SK-N-SH (cell line): ENCODE results near the gene MSANTD7. TPM values are rescaled to one million over a fixed set of nuclear protein-coding genes. Genes with fewer than 3 reads are reported as not detected.

ENCODE experiments used
- CTCF ChIA-PET: fragments of 300-600, 350-600 bp; formaldehyde crosslinking; extraction: SDS; loops from one replicate; lab custom pipeline; 2021; lab: Yijun Ruan, JAX
- POLR2A ChIA-PET: fragments of 350-600 bp; sonication (Branson Sonifier 250); formaldehyde crosslinking; extraction: SDS; loops from one replicate; lab custom pipeline; 2020; ENCODE audit warnings: antibody characterized with exemption, inconsistent platforms; lab: Yijun Ruan, JAX
- DNase-seq: peaks from one replicate; pipeline ENCODE4 v3.0.0; 2012
- H2AFZ ChIP-seq: fragments of 200-600 bp; sonication (generic); 2 replicates; pipeline ENCODE4 v1.8.1; 2016; ENCODE audit warnings: antibody characterized with exemption, mild to moderate bottlenecking, low read depth
- H3F3A ChIP-seq: fragments of 200-600 bp; sonication (generic); replicated peaks from 2 replicates; pipeline ENCODE3; 2016; ENCODE audit warnings: antibody characterized with exemption, mild to moderate bottlenecking; ENCODE audit not compliant: insufficient read depth
- H3K27ac ChIP-seq, 2 experiments: fragments of 200-500 bp in 1 of 2; fragments of 200-600 bp in 1 of 2; sonication (Bioruptor generic) in 1 of 2; sonication (generic), shearing (Covaris generic) in 1 of 2; 2 replicates each; pipeline versions ENCODE4 v1.5.1 to v1.6.1; 2014 to 2016; ENCODE audit warnings: low read depth in 2 of 2, inconsistent platforms in 1 of 2, low read length in 1 of 2, mild to moderate bottlenecking in 1 of 2, mixed read lengths in 1 of 2
- H3K27me3 ChIP-seq: fragments of 200-600 bp; sonication (generic), shearing (Covaris generic); 2 replicates; pipeline ENCODE4 v1.6.1; 2016; ENCODE audit warnings: mixed run types; ENCODE audit not compliant: insufficient read depth
- H3K36me3 ChIP-seq, 2 experiments: fragments of 200-500 bp in 1 of 2; fragments of 200-600 bp in 1 of 2; sonication (Bioruptor generic) in 1 of 2; sonication (generic) in 1 of 2; replicated peaks in 1 of 2; 2 replicates each; pipeline versions ENCODE3 to v1.5.1; 2014 to 2016; ENCODE audit warnings: low read length in 1 of 2, mild to moderate bottlenecking in 1 of 2; ENCODE audit not compliant: insufficient read depth in 2 of 2, control insufficient read depth in 1 of 2
- H3K4me1 ChIP-seq, 2 experiments: fragments of 200-500 bp in 1 of 2; fragments of 200-600 bp in 1 of 2; sonication (Bioruptor generic) in 1 of 2; sonication (generic), shearing (Covaris generic) in 1 of 2; 2 replicates each; pipeline versions ENCODE4 v1.5.1 to v1.6.1; 2014 to 2016; ENCODE audit warnings: low read depth in 1 of 2, low read length in 1 of 2, mixed run types in 1 of 2; ENCODE audit not compliant: insufficient read depth in 2 of 2, control insufficient read depth in 1 of 2
- H3K4me2 ChIP-seq: fragments of 200-600 bp; sonication (generic), shearing (Covaris generic); 2 replicates; pipeline ENCODE4 v1.6.1; 2017; ENCODE audit warnings: mixed run types
- H3K4me3 ChIP-seq, 2 experiments: fragments of 200-500 bp in 1 of 2; fragments of 200-600 bp in 1 of 2; sonication (Bioruptor generic) in 1 of 2; sonication (generic), shearing (Covaris generic) in 1 of 2; 2 replicates each; pipeline versions ENCODE4 v1.5.1 to v1.8.1; 2014 to 2016; ENCODE audit warnings: low read depth in 2 of 2, inconsistent platforms in 1 of 2, low read length in 1 of 2, mild to moderate bottlenecking in 1 of 2, mixed read lengths in 1 of 2, moderate library complexity in 1 of 2
- H3K79me2 ChIP-seq: fragments of 200-600 bp; sonication (generic); 2 replicates; pipeline ENCODE4 v1.8.1; 2017; ENCODE audit warnings: mild to moderate bottlenecking; ENCODE audit not compliant: insufficient read depth
- H3K9ac ChIP-seq: fragments of 200-600 bp; sonication (generic); 2 replicates; pipeline ENCODE4 v1.6.1; 2017; ENCODE audit warnings: mixed run types
- H3K9me2 ChIP-seq: fragments of 200-600 bp; sonication (generic); 2 replicates; pipeline ENCODE4 v1.6.1; 2017; ENCODE audit warnings: mixed run types
- H3K9me3 ChIP-seq: fragments of 200-600 bp; sonication (generic); 2 replicates; pipeline ENCODE4 v1.6.1; 2017; ENCODE audit warnings: mixed run types, mild to moderate bottlenecking, moderate library complexity
- H4K20me1 ChIP-seq: fragments of 200-600 bp; sonication (generic); 2 replicates; pipeline ENCODE4 v1.6.1; 2017; ENCODE audit warnings: mild to moderate bottlenecking, mixed run types; ENCODE audit not compliant: insufficient read depth
- CHD2 ChIP-seq: fragments of 150-350 bp; IDR thresholded peaks from 2 replicates; pipeline ENCODE4 v1.6.1; 2018; ENCODE audit warnings: low read length; ENCODE audit not compliant: partially characterized antibody
- ELF1 ChIP-seq: IDR thresholded peaks from 2 replicates; pipeline ENCODE4 v1.4.0; 2012
- EP300 ChIP-seq, 2 experiments: IDR thresholded peaks; 2 replicates each; pipeline versions ENCODE4 v1.4.0 to v1.6.1; 2012; ENCODE audit warnings: borderline replicate concordance in 1 of 2, low read depth in 1 of 2, low read length in 1 of 2
- EZH2phosphoT487 ChIP-seq: fragments of 200-600 bp; sonication (generic); IDR thresholded peaks from 2 replicates; pipeline ENCODE4 v1.6.1; 2017; ENCODE audit warnings: low read depth, mixed run types, mild to moderate bottlenecking, antibody characterized with exemption, moderate library complexity, borderline replicate concordance
- FOXM1 ChIP-seq: IDR thresholded peaks from 2 replicates; pipeline ENCODE4 v1.4.0; 2012; ENCODE audit warnings: low read depth, mild to moderate bottlenecking
- GABPA ChIP-seq: IDR thresholded peaks from 2 replicates; pipeline ENCODE4 v1.4.0; 2012; ENCODE audit warnings: low read depth, mild to moderate bottlenecking
- GATA2 ChIP-seq: sonication (generic); formaldehyde crosslinking; IDR thresholded peaks from 2 replicates; pipeline ENCODE4 v1.5.0; 2020; ENCODE audit warnings: mild to moderate bottlenecking, missing genetic modification reagents
- MEF2A ChIP-seq: IDR thresholded peaks from 2 replicates; pipeline ENCODE4 v1.4.0; 2012; ENCODE audit warnings: low read depth, borderline replicate concordance
- MXI1 ChIP-seq: IDR thresholded peaks from 2 replicates; pipeline ENCODE4 v1.6.1; 2012; ENCODE audit warnings: mild to moderate bottlenecking, low read depth, low read length, improper control_type of control experiment
- NFIC ChIP-seq: IDR thresholded peaks from 2 replicates; pipeline ENCODE4 v1.4.0; 2012; ENCODE audit warnings: borderline replicate concordance
- NRF1 ChIP-seq: IDR thresholded peaks from 2 replicates; pipeline ENCODE4 v1.6.1; 2012; ENCODE audit warnings: low read depth, mild to moderate bottlenecking, low read length
- POLR2AphosphoS5 ChIP-seq: IDR thresholded peaks from 2 replicates; pipeline ENCODE4 v1.6.1; 2012; ENCODE audit warnings: low read depth, low read length
- RAD21 ChIP-seq: IDR thresholded peaks from 2 replicates; pipeline ENCODE4 v1.6.1; 2012; ENCODE audit warnings: mild to moderate bottlenecking, low read length
- RFX5 ChIP-seq: IDR thresholded peaks from 2 replicates; pipeline ENCODE4 v1.6.1; 2012; ENCODE audit warnings: mild to moderate bottlenecking, improper control_type of control experiment, low read length
- RXRA ChIP-seq: IDR thresholded peaks from 2 replicates; pipeline ENCODE4 v1.4.0; 2012; ENCODE audit warnings: low read depth, mild to moderate bottlenecking, borderline replicate concordance
- SIN3A ChIP-seq: IDR thresholded peaks from 2 replicates; pipeline ENCODE4 v1.6.1; 2012; ENCODE audit warnings: low read depth, mild to moderate bottlenecking, low read length, moderate library complexity, borderline replicate concordance
- SMC3 ChIP-seq: IDR thresholded peaks from 2 replicates; pipeline ENCODE4 v1.6.1; 2012; ENCODE audit warnings: low read depth, low read length, improper control_type of control experiment
- TCF12 ChIP-seq: IDR thresholded peaks from 2 replicates; pipeline ENCODE4 v1.4.0; 2012
- TEAD4 ChIP-seq: IDR thresholded peaks from 2 replicates; pipeline ENCODE4 v1.4.0; 2012; ENCODE audit warnings: mild to moderate bottlenecking, borderline replicate concordance; ENCODE audit not compliant: insufficient read depth
- WGBS: methylation state at CpG from one replicate; pipeline ENCODE4 v1.1.6; 2017; ENCODE audit warnings: low lambda C conversion rate; 5-methylcytosine and 5-hydroxymethylcytosine counted together
- polyA plus RNA-seq, 3 experiments: library from polyadenylated mRNA; depleted of rRNA; stranded (reverse); fragments of >200 nt; gene quantifications; 2 replicates each; pipeline ENCODE4 v1.2.3, GENCODE V29; 2012
- TF ChIP-seq, protein P1 (sequence below): fragments of 150-350 bp; IDR thresholded peaks from 2 replicates; pipeline ENCODE4 v1.6.1; 2016; ENCODE audit warnings: mild to moderate bottlenecking, low read depth, low read length
- TF ChIP-seq, protein P2 (sequence below): IDR thresholded peaks from 2 replicates; pipeline ENCODE4; 2012
- TF ChIP-seq, protein P3 (sequence below): IDR thresholded peaks from 2 replicates; pipeline ENCODE4 v1.4.0; 2012; ENCODE audit warnings: low read depth, borderline replicate concordance
- TF ChIP-seq, protein P4 (sequence below): IDR thresholded peaks from 2 replicates; pipeline ENCODE4 v1.4.0; 2012; ENCODE audit warnings: low read depth, borderline replicate concordance
- TF ChIP-seq, protein P5 (sequence below): IDR thresholded peaks from 2 replicates; pipeline ENCODE4 v1.4.0; 2012; ENCODE audit warnings: low read depth

MSANTD7 gene
- polyA plus RNA-seq, 1 of the 3 experiments (the other 2 are of a cell fraction): 3.2 TPM

DNA sequence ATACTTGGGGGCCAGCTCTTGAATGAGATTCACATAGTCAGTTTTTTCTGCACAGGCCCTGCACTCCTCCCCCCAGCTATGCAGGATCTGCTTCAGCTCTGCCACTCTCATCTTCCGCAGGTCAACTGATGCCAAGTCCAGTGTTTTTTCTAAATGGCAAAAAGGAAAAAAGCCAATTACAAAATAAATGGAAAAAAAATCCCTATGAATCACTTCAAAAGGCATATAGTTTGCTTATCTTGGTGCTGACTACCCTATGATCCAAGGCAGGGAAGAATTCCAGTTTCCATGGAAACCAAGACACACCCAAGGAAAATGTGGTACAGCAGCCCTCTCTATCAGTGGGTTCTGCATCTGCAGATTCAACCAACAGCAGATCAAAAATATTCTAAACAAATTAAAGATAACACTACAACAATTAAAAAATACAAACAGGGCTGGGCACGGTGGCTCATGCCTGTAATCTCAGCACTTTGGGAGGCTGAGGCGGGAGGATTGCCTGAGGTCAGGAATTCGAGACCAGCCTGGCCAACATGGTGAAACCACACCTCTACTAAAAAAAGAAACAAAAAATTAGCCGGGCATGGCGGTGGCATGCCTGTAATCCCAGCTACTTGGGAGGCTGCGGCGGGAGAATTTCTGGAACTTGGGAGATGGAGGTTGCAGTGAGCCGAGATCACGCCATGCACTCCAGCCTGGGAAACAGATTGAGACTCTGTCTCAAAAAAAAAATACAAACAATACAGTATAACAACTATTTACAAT is 17.9 kb upstream of the MSANTD7 start:
- CTCF ChIA-PET: interaction anchor here (0.8 to 2.8 kb wide), 4 partner anchors 280 to 321 kb away, joined by 3 to 20 read pairs (median 4); no protein-coding TSS in a partner anchor
- no peak overlapping the region for H3K27ac ChIP-seq

DNA sequence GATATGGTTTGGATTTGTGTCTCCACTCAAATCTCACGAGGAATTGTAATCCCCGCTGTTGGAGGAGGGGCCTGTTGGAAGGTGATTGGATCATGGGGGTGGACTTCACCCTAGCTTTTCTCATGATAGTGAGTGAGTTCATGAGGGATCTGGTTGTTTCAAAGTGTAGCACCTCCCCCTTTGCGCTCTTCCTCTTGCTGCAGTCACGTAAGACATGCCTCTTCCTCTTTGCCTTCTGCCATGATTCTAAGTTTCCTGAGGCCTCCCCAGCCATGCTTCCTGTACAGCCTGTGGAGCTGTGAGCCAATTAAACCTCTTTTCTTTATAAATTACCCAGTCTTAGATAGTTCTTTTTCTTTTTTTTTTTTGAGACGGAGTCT is 17.3 kb upstream of the MSANTD7 start:
- Histone ChIP-seq H3K4me1 (peaks cover 0 to 5% of the 10 kb centered on the region in 2 experiments; a peak in 1 of 4 replicates), H2AFZ (no peak overlapping the region), H3K9me3 (no peaks in the 10 kb centered on the region)
- TF ChIP-seq, protein P1, sequence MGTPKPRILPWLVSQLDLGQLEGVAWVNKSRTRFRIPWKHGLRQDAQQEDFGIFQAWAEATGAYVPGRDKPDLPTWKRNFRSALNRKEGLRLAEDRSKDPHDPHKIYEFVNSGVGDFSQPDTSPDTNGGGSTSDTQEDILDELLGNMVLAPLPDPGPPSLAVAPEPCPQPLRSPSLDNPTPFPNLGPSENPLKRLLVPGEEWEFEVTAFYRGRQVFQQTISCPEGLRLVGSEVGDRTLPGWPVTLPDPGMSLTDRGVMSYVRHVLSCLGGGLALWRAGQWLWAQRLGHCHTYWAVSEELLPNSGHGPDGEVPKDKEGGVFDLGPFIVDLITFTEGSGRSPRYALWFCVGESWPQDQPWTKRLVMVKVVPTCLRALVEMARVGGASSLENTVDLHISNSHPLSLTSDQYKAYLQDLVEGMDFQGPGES: no peak
- TF ChIP-seq TEAD4 (no peak), NRF1 (no peak), EP300 (IDR thresholded peaks at IDR 0.05; ENCODE audit: borderline replicate concordance in 1 of 2, low read depth in 1 of 2, low read length in 1 of 2) (no peak), SMC3 (no peak), MEF2A (no peak), POLR2AphosphoS5 (no peak), RXRA (no peak), GABPA (no peak), TCF12 (no peak), RAD21 (no peak), RFX5 (no peak), GATA2 (CRISPR knock-in tag) (no peak), SIN3A (no peak), NFIC (no peak)
- TF ChIP-seq, protein P2, sequence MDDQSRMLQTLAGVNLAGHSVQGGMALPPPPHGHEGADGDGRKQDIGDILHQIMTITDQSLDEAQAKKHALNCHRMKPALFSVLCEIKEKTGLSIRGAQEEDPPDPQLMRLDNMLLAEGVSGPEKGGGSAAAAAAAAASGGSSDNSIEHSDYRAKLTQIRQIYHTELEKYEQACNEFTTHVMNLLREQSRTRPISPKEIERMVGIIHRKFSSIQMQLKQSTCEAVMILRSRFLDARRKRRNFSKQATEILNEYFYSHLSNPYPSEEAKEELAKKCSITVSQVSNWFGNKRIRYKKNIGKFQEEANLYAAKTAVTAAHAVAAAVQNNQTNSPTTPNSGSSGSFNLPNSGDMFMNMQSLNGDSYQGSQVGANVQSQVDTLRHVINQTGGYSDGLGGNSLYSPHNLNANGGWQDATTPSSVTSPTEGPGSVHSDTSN: no peak
- TF ChIP-seq, protein P3, sequence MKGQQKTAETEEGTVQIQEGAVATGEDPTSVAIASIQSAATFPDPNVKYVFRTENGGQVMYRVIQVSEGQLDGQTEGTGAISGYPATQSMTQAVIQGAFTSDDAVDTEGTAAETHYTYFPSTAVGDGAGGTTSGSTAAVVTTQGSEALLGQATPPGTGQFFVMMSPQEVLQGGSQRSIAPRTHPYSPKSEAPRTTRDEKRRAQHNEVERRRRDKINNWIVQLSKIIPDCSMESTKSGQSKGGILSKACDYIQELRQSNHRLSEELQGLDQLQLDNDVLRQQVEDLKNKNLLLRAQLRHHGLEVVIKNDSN: no peak
- TF ChIP-seq, protein P4, sequence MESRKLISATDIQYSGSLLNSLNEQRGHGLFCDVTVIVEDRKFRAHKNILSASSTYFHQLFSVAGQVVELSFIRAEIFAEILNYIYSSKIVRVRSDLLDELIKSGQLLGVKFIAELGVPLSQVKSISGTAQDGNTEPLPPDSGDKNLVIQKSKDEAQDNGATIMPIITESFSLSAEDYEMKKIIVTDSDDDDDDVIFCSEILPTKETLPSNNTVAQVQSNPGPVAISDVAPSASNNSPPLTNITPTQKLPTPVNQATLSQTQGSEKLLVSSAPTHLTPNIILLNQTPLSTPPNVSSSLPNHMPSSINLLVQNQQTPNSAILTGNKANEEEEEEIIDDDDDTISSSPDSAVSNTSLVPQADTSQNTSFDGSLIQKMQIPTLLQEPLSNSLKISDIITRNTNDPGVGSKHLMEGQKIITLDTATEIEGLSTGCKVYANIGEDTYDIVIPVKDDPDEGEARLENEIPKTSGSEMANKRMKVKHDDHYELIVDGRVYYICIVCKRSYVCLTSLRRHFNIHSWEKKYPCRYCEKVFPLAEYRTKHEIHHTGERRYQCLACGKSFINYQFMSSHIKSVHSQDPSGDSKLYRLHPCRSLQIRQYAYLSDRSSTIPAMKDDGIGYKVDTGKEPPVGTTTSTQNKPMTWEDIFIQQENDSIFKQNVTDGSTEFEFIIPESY: no peak
- TF ChIP-seq, protein P5, sequence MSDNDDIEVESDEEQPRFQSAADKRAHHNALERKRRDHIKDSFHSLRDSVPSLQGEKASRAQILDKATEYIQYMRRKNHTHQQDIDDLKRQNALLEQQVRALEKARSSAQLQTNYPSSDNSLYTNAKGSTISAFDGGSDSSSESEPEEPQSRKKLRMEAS: no peak
- TF ChIP-seq, all 33 proteins: peak for 0
- ChIA-PET CTCF (interaction anchor here (4.5 kb wide), 1 partner anchor 285 kb away, joined by 54 read pairs; no protein-coding TSS in a partner anchor), POLR2A (no interaction called here)
- Histone ChIP-seq H3F3A (no peaks in the 10 kb centered on the region), H3K27me3 (no peaks in the 10 kb centered on the region; the same call in 1 of the 2 replicates), H3K4me3 (no peak overlapping the region), H4K20me1 (no peaks in the 10 kb centered on the region), H3K9ac (no peak overlapping the region), H3K36me3 (no peaks in the 10 kb centered on the region), H3K27ac (no peak overlapping the region), H3K4me2 (no peak overlapping the region), H3K79me2 (no peaks in the 10 kb centered on the region), H3K9me2 (no peaks in the 10 kb centered on the region)
- no peak for DNase-seq
- WGBS: 94% methylated on average over 5 of the region's 5 CpGs

More for the DNA sequence above, 17.9 kb upstream of the MSANTD7 start:
- POLR2A ChIA-PET: no interaction called here
- DNase-seq: no peak
- no peak for TF ChIP-seq SMC3
- TF ChIP-seq CHD2: no peak
- TF ChIP-seq FOXM1: no peak
- TF ChIP-seq GATA2 (CRISPR knock-in tag): no peak
- TF ChIP-seq ELF1: no peak
- TF ChIP-seq MXI1: no peak
- TF ChIP-seq, protein P5: no peak
- TF ChIP-seq EZH2phosphoT487: no peak
- Histone ChIP-seq H3K4me1 (peaks cover 0 to 5% of the 10 kb centered on the region in 2 experiments; a peak in 1 of 4 replicates), H3K36me3 (no peaks in the 10 kb centered on the region), H3K4me3 (no peak overlapping the region), H3K79me2 (no peaks in the 10 kb centered on the region), H4K20me1 (no peaks in the 10 kb centered on the region), H3F3A (no peaks in the 10 kb centered on the region), H3K4me2 (no peak overlapping the region), H3K27me3 (no peaks in the 10 kb centered on the region), H3K9ac (no peak overlapping the region), H2AFZ (no peak overlapping the region), H3K9me3 (no peaks in the 10 kb centered on the region), H3K9me2 (no peaks in the 10 kb centered on the region)
- 76% methylated on average over 10 of the region's 10 CpGs for WGBS
